ENCODE results near the gene NRCAM. TPM values are rescaled to one million over a fixed set of nuclear protein-coding genes. Genes with fewer than 3 reads are reported as not detected.

Gene NRCAM
- total RNA-seq, 2 experiments from 2014 or later = 0.60 to 1.0 TPM

DNA sequence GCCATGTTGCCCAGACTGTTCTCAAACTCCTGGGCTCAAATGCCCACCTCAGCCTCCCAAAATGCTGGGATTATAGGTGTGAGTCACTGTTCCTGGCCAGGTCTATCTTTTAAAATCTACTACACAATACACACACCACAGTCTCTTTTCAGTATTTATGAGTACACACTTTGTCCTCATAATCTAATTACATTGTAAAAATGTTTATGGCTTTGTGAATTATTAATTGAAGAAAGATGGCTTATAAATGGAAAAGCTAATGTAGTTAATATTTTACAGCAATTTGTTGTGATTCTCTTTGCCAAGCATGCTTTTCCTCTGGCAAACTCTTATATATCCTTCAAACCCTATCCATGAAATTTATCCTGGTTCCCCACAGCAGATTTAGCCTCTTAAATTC is 348.1 kb downstream of the NRCAM start:
- no peaks in the 10 kb centered on the region for H3K9me3 Mint-ChIP-seq (ENCODE audit: low read depth)
- ChIA-PET POLR2A (no interaction called here), CTCF (interaction anchor here (3.1 kb wide), 1 partner anchor 37 kb away, joined by 10 read pairs; no protein-coding TSS in a partner anchor)
- no peaks in the 10 kb centered on the region for H3K27me3 Mint-ChIP-seq
- no peaks in the 10 kb centered on the region for H3K36me3 Mint-ChIP-seq (ENCODE audit: low read depth)
- ATAC-seq = no peak
- H3K27ac Mint-ChIP-seq = no peak overlapping the region
- no peak overlapping the region for H3K4me3 Mint-ChIP-seq
- H3K4me1 Mint-ChIP-seq = no peaks in the 10 kb centered on the region
- no peak for DNase-seq
- intact Hi-C loops (cut with DNase I, micrococcal nuclease) = no loop called here

DNA sequence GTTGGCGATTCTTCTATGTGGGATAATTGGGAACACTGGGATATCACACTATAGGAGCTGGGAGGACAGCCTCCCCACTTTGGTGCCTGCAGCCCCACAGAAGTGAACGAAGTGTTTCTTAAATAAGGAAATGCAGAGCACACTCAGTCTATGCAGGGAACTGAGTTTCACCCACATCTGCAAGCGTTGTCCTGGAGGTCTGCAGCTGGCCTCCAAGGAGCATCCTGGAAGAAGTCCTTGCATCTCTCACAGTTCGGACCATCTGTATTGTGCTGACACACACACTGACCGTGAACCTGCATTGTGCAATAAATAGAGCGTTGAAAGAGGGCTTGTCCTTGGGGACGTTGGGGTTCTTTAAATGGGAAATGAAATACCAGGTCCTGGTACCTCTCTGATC is 351.9 kb downstream of the NRCAM start:
- Mint-ChIP-seq H3K9me3 (ENCODE audit: low read depth) (no peaks in the 10 kb centered on the region), H3K36me3 (ENCODE audit: low read depth) (no peaks in the 10 kb centered on the region), H3K4me1 (no peaks in the 10 kb centered on the region), H3K27me3 (no peaks in the 10 kb centered on the region), H3K4me3 (no peak overlapping the region), H3K27ac (no peak overlapping the region)
- DNase-seq (no peak), ATAC-seq (no peak)
- POLR2A ChIA-PET = no interaction called here
- CTCF ChIA-PET = interaction anchor here (1.0 kb wide), 1 partner anchor 31 kb away, joined by 3 read pairs; no protein-coding TSS in a partner anchor
- intact Hi-C loops (cut with DNase I, micrococcal nuclease) = no loop called here

DNA sequence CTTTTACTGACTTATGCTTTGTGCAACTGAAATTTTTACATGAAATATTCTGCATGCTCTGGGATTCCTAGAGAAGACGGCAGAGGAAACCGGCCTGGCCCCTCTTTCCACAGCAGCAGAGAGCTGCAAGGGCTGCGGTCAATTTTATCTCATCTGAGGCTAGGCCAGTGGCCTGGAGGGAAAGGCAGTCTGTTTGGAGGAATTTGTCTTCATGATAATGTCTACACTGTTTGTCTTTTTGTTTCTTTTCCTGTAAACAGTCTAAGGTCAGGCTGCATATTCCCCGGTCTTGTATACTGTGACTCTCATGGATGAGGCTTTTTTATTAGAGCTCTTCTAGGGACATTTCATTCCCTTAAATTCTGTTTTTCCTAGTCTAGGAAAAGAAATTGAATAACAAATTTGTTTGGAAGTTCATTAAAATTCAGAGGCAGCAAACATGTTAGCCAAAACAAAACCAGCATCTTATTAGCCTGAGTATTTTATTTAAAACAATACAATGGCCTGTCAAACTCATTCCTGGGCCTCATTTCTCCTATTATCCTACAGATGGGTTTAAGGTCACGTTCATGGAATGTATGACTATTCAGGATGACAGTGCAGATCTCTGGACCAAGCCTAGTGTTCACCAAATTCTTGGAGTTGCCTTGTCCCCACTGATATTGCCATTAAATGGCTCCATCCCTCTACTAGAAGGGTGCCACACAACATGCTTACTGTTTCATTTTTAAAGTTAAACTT is 352.5 kb downstream of the NRCAM start:
- intact Hi-C loops (cut with DNase I, micrococcal nuclease) = no loop called here
- Mint-ChIP-seq H3K4me1 (no peaks in the 10 kb centered on the region), H3K9me3 (ENCODE audit: low read depth) (no peaks in the 10 kb centered on the region), H3K36me3 (ENCODE audit: low read depth) (no peaks in the 10 kb centered on the region), H3K27me3 (peaks cover 4% of the 10 kb centered on the region), H3K27ac (no peak overlapping the region), H3K4me3 (no peak overlapping the region)
- ATAC-seq (no peak), DNase-seq (no peak)
- POLR2A ChIA-PET = no interaction called here
- CTCF ChIA-PET = no interaction called here

DNA sequence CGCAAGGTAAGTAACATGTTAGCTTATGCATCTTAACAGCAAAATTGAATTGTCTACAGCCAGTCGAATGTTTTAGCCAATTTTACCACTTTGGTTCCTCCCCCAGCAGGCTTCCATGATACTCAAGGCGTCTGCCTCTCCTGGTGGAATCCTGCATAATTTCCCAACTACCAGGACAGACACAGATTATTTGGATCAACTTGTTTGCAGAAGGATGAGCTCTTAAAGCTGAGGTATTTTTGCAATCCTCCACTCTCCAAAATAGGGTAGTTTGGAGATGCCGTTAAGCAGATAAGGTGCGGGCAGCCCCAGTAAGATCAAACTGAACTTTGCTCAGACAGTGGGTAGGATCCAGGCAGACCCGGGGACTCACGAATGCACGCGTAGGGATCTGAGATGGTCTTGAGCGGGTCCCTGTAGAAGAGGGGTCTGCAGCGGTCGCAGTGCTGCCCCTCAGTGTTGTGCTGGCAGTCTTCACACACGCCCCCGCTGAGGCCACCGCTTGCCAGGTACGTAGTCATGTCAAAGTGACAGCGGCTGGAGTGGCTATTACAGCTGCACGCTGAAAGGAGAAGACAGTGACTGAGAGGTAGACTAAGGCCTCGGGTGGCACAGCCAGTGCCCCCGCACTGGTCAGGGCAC is 353.4 kb downstream of the NRCAM start:
- Mint-ChIP-seq H3K4me1 (no peaks in the 10 kb centered on the region), H3K9me3 (ENCODE audit: low read depth) (no peaks in the 10 kb centered on the region), H3K27ac (no peak overlapping the region), H3K27me3 (peaks cover 4% of the 10 kb centered on the region), H3K4me3 (no peak overlapping the region), H3K36me3 (ENCODE audit: low read depth) (no peaks in the 10 kb centered on the region)
- ChIA-PET POLR2A (no interaction called here), CTCF (no interaction called here)
- ATAC-seq (no peak), DNase-seq (no peak)
- intact Hi-C loops (cut with DNase I, micrococcal nuclease) = no loop called here

DNA sequence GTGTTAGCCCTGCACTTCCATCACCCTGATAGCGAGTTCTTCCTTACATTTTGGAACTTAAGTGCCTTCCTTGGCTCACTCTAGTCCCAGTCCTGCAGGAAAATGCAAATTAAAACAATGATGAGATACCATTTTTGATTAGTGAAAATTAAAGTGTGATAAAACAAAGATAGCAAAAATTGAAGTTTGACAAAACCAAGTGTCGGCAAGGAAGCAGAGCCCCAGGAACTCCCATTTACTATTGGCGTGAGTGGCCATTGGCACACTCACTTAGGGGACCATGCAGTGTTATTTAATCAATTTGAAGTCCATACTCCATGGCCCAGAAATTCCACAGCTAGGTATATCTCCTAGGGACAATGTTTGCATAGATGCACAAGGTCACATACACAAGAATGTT is 354.5 kb downstream of the NRCAM start:
- DNase-seq = no peak
- ATAC-seq = no peak
- Mint-ChIP-seq H3K27me3 (peaks cover 4% of the 10 kb centered on the region), H3K4me3 (no peak overlapping the region), H3K9me3 (ENCODE audit: low read depth) (no peaks in the 10 kb centered on the region), H3K36me3 (ENCODE audit: low read depth) (no peaks in the 10 kb centered on the region), H3K4me1 (no peaks in the 10 kb centered on the region), H3K27ac (no peak overlapping the region)
- ChIA-PET POLR2A (no interaction called here), CTCF (interaction anchor here (1.3 kb wide), 1 partner anchor 44 kb away, joined by 3 read pairs; no protein-coding TSS in a partner anchor)
- intact Hi-C loops (cut with DNase I, micrococcal nuclease) = no loop called here

DNA sequence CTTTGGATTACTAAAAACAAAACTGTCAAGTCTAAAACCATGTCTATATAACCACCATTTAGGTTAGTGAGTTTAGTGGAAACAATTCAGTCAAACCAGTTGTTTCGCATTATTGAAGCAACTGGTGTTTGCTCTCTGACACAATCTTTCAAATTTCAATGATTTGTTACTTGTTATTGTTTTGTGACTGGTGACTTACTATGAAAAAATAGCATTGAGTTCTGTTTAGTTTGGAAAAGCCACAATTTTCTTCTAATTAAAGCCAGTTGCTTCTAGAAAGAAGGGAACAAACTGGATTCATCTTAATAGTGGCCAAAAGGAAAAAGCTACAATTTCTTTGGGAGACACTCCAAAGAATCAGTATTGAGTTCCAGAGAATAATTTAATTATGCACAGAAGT is 356.5 kb downstream of the NRCAM start:
- intact Hi-C loops (cut with DNase I, micrococcal nuclease) = no loop called here
- Mint-ChIP-seq H3K4me1 (no peaks in the 10 kb centered on the region), H3K27me3 (peaks cover 10% of the 10 kb centered on the region), H3K36me3 (ENCODE audit: low read depth) (no peaks in the 10 kb centered on the region), H3K4me3 (no peak overlapping the region), H3K27ac (no peak overlapping the region), H3K9me3 (ENCODE audit: low read depth) (no peaks in the 10 kb centered on the region)
- DNase-seq = no peak
- CTCF ChIA-PET = no interaction called here
- POLR2A ChIA-PET = no interaction called here
- no peak for ATAC-seq

DNA sequence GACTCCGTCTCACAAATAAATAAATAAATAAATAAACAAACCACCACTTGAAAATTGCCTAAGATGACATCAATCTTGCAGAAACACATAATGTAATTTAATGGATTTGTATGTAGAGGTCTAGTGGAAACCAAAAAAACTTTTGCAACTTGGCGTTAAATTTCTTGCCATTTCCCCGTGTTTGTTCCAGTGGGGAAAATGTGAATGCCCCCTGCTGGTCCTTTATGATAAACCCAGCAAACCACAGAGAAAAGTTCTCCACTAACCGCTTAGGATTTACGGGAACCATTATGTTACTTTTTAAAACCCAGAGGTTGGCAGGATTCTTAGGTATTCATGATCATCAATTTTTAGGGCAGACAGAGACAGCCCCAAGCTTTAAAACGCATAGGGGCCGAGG is 358.5 kb downstream of the NRCAM start:
- POLR2A ChIA-PET = no interaction called here
- intact Hi-C loops (cut with DNase I, micrococcal nuclease) = no loop called here
- no peak overlapping the region for H3K4me3 Mint-ChIP-seq

More for the DNA sequence above, 358.5 kb downstream of the NRCAM start:
- CTCF ChIA-PET = no interaction called here
- Mint-ChIP-seq H3K27me3 (peaks cover 10% of the 10 kb centered on the region), H3K9me3 (ENCODE audit: low read depth) (no peaks in the 10 kb centered on the region), H3K36me3 (ENCODE audit: low read depth) (no peaks in the 10 kb centered on the region), H3K27ac (no peak overlapping the region), H3K4me1 (no peaks in the 10 kb centered on the region)
- DNase-seq = no peak
- no peak for ATAC-seq

Other genes starting within 250 kb of the NRCAM start
- 10 to 100 TPM; 14.2 to 18.4 TPM for gene PNPLA8, start 69.7 kb upstream of the NRCAM start, total RNA-seq
- 10 to 100 TPM; 30.1 to 43.4 TPM for gene THAP5, start 113.3 kb upstream of the NRCAM start, total RNA-seq
- 1 to 10 TPM; 8.3 to 8.4 TPM for gene DNAJB9, start 113.4 kb upstream of the NRCAM start, total RNA-seq

Measured in activated CD4-positive, alpha-beta T cell treated with anti-CD3 and anti-CD28 coated beads for 36 hours (primary cell).